ENCODE data around the gene AASS. TPM values are rescaled to one million over a fixed set of nuclear protein-coding genes. Genes with fewer than 3 reads are reported as not detected.

Gene AASS
- total RNA-seq, 1 experiment from 2014 or later = 11.3 TPM

GRCh38 chr7:122140918-122141317 is 3.1 kb downstream of the AASS start:
- no TSS peak for BruUV-seq (replicated peaks)
- peaks cover 17% of the 10 kb centered on the region for H3K4me1 ChIP-seq
- no peaks in the 10 kb centered on the region for H3K36me3 ChIP-seq (ENCODE audit: control insufficient read depth, insufficient read depth, low read length)
- no peaks in the 10 kb centered on the region for H3K9me3 ChIP-seq
- no peak for TF ChIP-seq CTCF (IDR thresholded peaks at IDR 0.05; ENCODE audit: insufficient read depth in 1 of 2, low read depth in 1 of 2, low read length in 1 of 2, severe bottlenecking in 1 of 2, unreplicated experiment in 1 of 2)
- Mint-ChIP-seq H3K4me1 (ENCODE audit: low read depth, unreplicated experiment) (peaks cover 6% of the 10 kb centered on the region), H3K27ac (ENCODE audit: unreplicated experiment) (no peak overlapping the region), H3K27me3 (ENCODE audit: insufficient read depth, unreplicated experiment) (no peaks in the 10 kb centered on the region), H3K9me3 (ENCODE audit: unreplicated experiment) (no peaks in the 10 kb centered on the region), H3K4me3 (ENCODE audit: unreplicated experiment) (no peak overlapping the region), H3K36me3 (ENCODE audit: insufficient read depth, unreplicated experiment) (peaks cover 9% of the 10 kb centered on the region)
- no peaks in the 10 kb centered on the region for H3K27me3 ChIP-seq (replicated peaks; ENCODE audit: control insufficient read depth, insufficient read depth, low read length)
- POLR2A ChIA-PET = no interaction called here
- CTCF ChIA-PET = no interaction called here
- intact Hi-C loops (cut with micrococcal nuclease; ENCODE audit: unreplicated experiment) = no loop called here
- H3K4me3 ChIP-seq (ENCODE audit: low read depth, low read length) = no peak overlapping the region
- no peak for DNase-seq

- Mint-ChIP-seq H3K36me3 (ENCODE audit: insufficient read depth, unreplicated experiment) (no peaks in the 10 kb centered on the region), H3K4me3 (ENCODE audit: unreplicated experiment) (no peak overlapping the region), H3K27ac (ENCODE audit: unreplicated experiment) (no peak overlapping the region), H3K4me1 (ENCODE audit: low read depth, unreplicated experiment) (no peaks in the 10 kb centered on the region), H3K27me3 (ENCODE audit: insufficient read depth, unreplicated experiment) (no peaks in the 10 kb centered on the region), H3K9me3 (ENCODE audit: unreplicated experiment) (no peaks in the 10 kb centered on the region)
- ChIA-PET POLR2A (no interaction called here), CTCF (no interaction called here)
- H3K4me3 ChIP-seq (ENCODE audit: low read depth, low read length) = no peak overlapping the region
- no peak for DNase-seq
- H3K36me3 ChIP-seq (ENCODE audit: control insufficient read depth, insufficient read depth, low read length) = no peaks in the 10 kb centered on the region
- no TSS peak for BruUV-seq (replicated peaks)
- TF ChIP-seq CTCF (IDR thresholded peaks at IDR 0.05; ENCODE audit: insufficient read depth in 1 of 2, low read depth in 1 of 2, low read length in 1 of 2, severe bottlenecking in 1 of 2, unreplicated experiment in 1 of 2) = no peak
- no peaks in the 10 kb centered on the region for H3K27me3 ChIP-seq (replicated peaks; ENCODE audit: control insufficient read depth, insufficient read depth, low read length)
- H3K4me1 ChIP-seq = peaks cover 10% of the 10 kb centered on the region; the same call in 1 of the 2 replicates
- intact Hi-C loops (cut with micrococcal nuclease; ENCODE audit: unreplicated experiment) = no loop called here
- H3K9me3 ChIP-seq = no peaks in the 10 kb centered on the region
These were observed 6.6 kb downstream of the AASS start for GRCh38 chr7:122137251-122138077.

- H3K9me3 ChIP-seq = no peaks in the 10 kb centered on the region
- ChIA-PET POLR2A (no interaction called here), CTCF (no interaction called here)
- H3K4me1 ChIP-seq = peaks cover 10% of the 10 kb centered on the region; the same call in 1 of the 2 replicates
- no peaks in the 10 kb centered on the region for H3K36me3 Mint-ChIP-seq (ENCODE audit: insufficient read depth, unreplicated experiment)
- intact Hi-C loops (cut with micrococcal nuclease; ENCODE audit: unreplicated experiment) = no loop called here
- H3K27me3 ChIP-seq (replicated peaks; ENCODE audit: control insufficient read depth, insufficient read depth, low read length) = no peaks in the 10 kb centered on the region
- no peaks in the 10 kb centered on the region for H3K4me1 Mint-ChIP-seq (ENCODE audit: low read depth, unreplicated experiment)
- H3K9me3 Mint-ChIP-seq (ENCODE audit: unreplicated experiment) = no peaks in the 10 kb centered on the region
- DNase-seq = no peak
- H3K4me3 ChIP-seq (ENCODE audit: low read depth, low read length) = no peak overlapping the region
- H3K27ac Mint-ChIP-seq (ENCODE audit: unreplicated experiment) = no peak overlapping the region
- no peak for TF ChIP-seq CTCF (IDR thresholded peaks at IDR 0.05; ENCODE audit: insufficient read depth in 1 of 2, low read depth in 1 of 2, low read length in 1 of 2, severe bottlenecking in 1 of 2, unreplicated experiment in 1 of 2)
- no peaks in the 10 kb centered on the region for H3K36me3 ChIP-seq (ENCODE audit: control insufficient read depth, insufficient read depth, low read length)
- no TSS peak for BruUV-seq (replicated peaks)
- H3K27me3 Mint-ChIP-seq (ENCODE audit: insufficient read depth, unreplicated experiment) = no peaks in the 10 kb centered on the region
- no peak overlapping the region for H3K4me3 Mint-ChIP-seq (ENCODE audit: unreplicated experiment)
These were observed 7.3 kb downstream of the AASS start for GRCh38 chr7:122136639-122137245.
